HEK293 (cell line): Measurements from ENCODE around the gene SLC6A17.

Experiments
- AEBP2 ChIP-seq: fragments of 450-650 bp; formaldehyde crosslinking; IDR thresholded peaks from 2 replicates; pipeline ENCODE4 v1.5.1; 2016; ENCODE audit warnings: missing biosample characterization, missing genetic modification characterization, borderline replicate concordance
- ELK4 ChIP-seq: IDR thresholded peaks from 2 replicates; pipeline ENCODE4 v1.6.1; 2011; ENCODE audit warnings: mild to moderate bottlenecking, low read depth, low read length, borderline replicate concordance
- HOXA7 ChIP-seq: sonication (generic); formaldehyde crosslinking; IDR thresholded peaks from 2 replicates; pipeline ENCODE4 v1.8.1; 2022; ENCODE audit warnings: missing genetic modification reagents, borderline replicate concordance
- INSM2 ChIP-seq: fragments of 450-650 bp; formaldehyde crosslinking; IDR thresholded peaks from 2 replicates; pipeline ENCODE4 v1.5.1; 2016; ENCODE audit warnings: missing biosample characterization, missing genetic modification characterization
- RBAK ChIP-seq: fragments of 450-650 bp; formaldehyde crosslinking; IDR thresholded peaks from 2 replicates; pipeline ENCODE4 v1.5.1; 2016; ENCODE audit warnings: missing biosample characterization, missing genetic modification characterization
- REST ChIP-seq: fragments of 450-650 bp; formaldehyde crosslinking; IDR thresholded peaks from 2 replicates; pipeline ENCODE4 v1.5.1; 2016; ENCODE audit warnings: missing biosample characterization, missing genetic modification characterization
- ZBTB17 ChIP-seq: fragments of 450-650 bp; formaldehyde crosslinking; IDR thresholded peaks from 2 replicates; pipeline ENCODE4 v1.5.1; 2016; ENCODE audit warnings: missing biosample characterization, missing genetic modification characterization
- ZBTB6 ChIP-seq: fragments of 450-650 bp; formaldehyde crosslinking; IDR thresholded peaks from 2 replicates; pipeline ENCODE4 v1.5.1; 2017; ENCODE audit warnings: missing biosample characterization, missing genetic modification characterization
- ZNF133 ChIP-seq: fragments of 450-650 bp; formaldehyde crosslinking; IDR thresholded peaks from 2 replicates; pipeline ENCODE4 v1.5.1; 2016; ENCODE audit warnings: missing biosample characterization, missing genetic modification characterization
- ZNF2 ChIP-seq: fragments of 450-650 bp; formaldehyde crosslinking; IDR thresholded peaks from 2 replicates; pipeline ENCODE4 v1.5.1; 2016; ENCODE audit warnings: missing biosample characterization, missing genetic modification characterization
- ZNF26 ChIP-seq: fragments of 450-650 bp; formaldehyde crosslinking; IDR thresholded peaks from 2 replicates; pipeline ENCODE4 v1.5.1; 2016; ENCODE audit warnings: missing biosample characterization, missing genetic modification characterization
- ZNF280D ChIP-seq: fragments of 450-650 bp; formaldehyde crosslinking; IDR thresholded peaks from 2 replicates; pipeline ENCODE4 v1.5.1; 2016; ENCODE audit warnings: missing biosample characterization, missing genetic modification characterization
- ZNF664 ChIP-seq: fragments of 450-650 bp; formaldehyde crosslinking; IDR thresholded peaks from 2 replicates; pipeline ENCODE4 v1.5.1; 2016; ENCODE audit warnings: missing biosample characterization, missing genetic modification characterization
- ZNF830 ChIP-seq: fragments of 450-650 bp; IDR thresholded peaks from 2 replicates; pipeline ENCODE4 v1.5.0; 2018; ENCODE audit warnings: missing biosample characterization, missing genetic modification characterization, low read depth, mild to moderate bottlenecking, moderate library complexity
- ZNF843 ChIP-seq: fragments of 450-650 bp; formaldehyde crosslinking; IDR thresholded peaks from 2 replicates; pipeline ENCODE4 v1.5.1; 2016; ENCODE audit warnings: missing biosample characterization, missing genetic modification characterization
- TF ChIP-seq, protein P1 (sequence below): fragments of 450-650 bp; formaldehyde crosslinking; IDR thresholded peaks from 2 replicates; pipeline ENCODE4 v1.5.1; 2016; ENCODE audit warnings: missing biosample characterization, missing genetic modification characterization
- TF ChIP-seq, protein P2 (sequence below): fragments of 450-650 bp; formaldehyde crosslinking; IDR thresholded peaks from 2 replicates; pipeline ENCODE4 v1.5.1; 2016; ENCODE audit warnings: missing biosample characterization, missing genetic modification characterization
- TF ChIP-seq, protein P3 (sequence below): fragments of 450-650 bp; formaldehyde crosslinking; IDR thresholded peaks from 2 replicates; pipeline ENCODE4 v1.5.1; 2017; ENCODE audit warnings: missing biosample characterization, missing genetic modification characterization

The SLC6A17 gene

DNA sequence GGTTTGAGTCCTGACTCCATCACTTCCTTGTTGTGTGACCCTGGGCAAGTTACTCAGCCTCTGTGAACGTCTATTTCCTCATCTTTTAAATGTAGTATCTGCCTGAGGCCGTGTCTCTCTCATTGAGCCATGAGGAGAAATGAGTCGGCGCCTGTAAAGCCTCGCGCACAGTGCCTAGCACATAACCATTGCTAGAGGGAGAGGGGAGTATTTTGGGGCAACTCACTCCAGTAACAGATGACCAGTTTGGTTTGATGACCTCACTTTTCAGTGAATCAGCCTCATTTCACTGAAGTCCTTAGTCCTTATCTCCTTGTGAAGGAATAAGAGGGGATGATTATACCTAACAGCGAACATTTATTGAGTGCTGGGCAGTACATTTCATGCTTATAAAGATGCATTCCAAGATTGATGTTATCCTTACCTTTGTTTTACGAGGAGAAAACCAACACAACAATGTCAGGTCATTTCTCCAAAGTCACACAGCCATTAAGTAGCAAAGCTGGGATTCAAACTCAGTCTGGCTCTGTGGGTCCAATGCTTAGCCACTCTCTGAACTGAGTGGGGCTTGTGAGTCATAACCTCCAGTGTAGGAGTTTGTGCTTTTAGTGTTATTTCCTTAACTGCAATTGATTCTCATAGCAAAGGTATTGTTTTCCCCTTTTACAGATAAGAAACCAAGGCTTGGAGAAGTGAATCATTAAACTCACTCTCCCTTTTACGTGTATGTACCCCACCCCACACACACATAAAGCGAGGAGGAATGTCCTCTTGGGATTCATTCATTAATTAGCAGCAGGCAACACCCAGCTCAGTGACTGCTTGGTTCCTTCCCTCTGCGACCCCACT lies 85.8 kb downstream of the SLC6A17 start (continued):
- TF ChIP-seq REST (tag by site-specific recombination) (no peak), HOXA7 (CRISPR knock-in tag) (no peak), RBAK (tag by site-specific recombination) (no peak), ZNF133 (tag by site-specific recombination) (no peak), ZNF830 (tag by site-specific recombination) (no peak), ZNF843 (peak; percentile 74; the same call in 1 of the 2 replicates), ZNF2 (tag by site-specific recombination) (peak; percentile 36; the same call in 1 of the 2 replicates), ZBTB6 (tag by site-specific recombination) (no peak), INSM2 (tag by site-specific recombination) (0 out of 2 replicates have a peak, but pooled peaks have one; percentile 55), ZBTB17 (tag by site-specific recombination) (0 out of 2 replicates have a peak, but pooled peaks have one; percentile 24), ZNF26 (tag by site-specific recombination) (no peak), ZNF280D (tag by site-specific recombination) (no peak; the same call in 1 of the 2 replicates), AEBP2 (tag by site-specific recombination) (no peak), ZNF664 (tag by site-specific recombination) (no peak), ELK4 (no peak)
- TF ChIP-seq, protein P1, sequence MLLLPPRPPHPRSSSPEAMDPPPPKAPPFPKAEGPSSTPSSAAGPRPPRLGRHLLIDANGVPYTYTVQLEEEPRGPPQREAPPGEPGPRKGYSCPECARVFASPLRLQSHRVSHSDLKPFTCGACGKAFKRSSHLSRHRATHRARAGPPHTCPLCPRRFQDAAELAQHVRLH (tag by site-specific recombination), result 0 out of 2 replicates have a peak, but pooled peaks have one; percentile 24
- TF ChIP-seq, protein P2, sequence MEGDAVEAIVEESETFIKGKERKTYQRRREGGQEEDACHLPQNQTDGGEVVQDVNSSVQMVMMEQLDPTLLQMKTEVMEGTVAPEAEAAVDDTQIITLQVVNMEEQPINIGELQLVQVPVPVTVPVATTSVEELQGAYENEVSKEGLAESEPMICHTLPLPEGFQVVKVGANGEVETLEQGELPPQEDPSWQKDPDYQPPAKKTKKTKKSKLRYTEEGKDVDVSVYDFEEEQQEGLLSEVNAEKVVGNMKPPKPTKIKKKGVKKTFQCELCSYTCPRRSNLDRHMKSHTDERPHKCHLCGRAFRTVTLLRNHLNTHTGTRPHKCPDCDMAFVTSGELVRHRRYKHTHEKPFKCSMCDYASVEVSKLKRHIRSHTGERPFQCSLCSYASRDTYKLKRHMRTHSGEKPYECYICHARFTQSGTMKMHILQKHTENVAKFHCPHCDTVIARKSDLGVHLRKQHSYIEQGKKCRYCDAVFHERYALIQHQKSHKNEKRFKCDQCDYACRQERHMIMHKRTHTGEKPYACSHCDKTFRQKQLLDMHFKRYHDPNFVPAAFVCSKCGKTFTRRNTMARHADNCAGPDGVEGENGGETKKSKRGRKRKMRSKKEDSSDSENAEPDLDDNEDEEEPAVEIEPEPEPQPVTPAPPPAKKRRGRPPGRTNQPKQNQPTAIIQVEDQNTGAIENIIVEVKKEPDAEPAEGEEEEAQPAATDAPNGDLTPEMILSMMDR (tag by site-specific recombination), result no peak
- TF ChIP-seq, protein P3, sequence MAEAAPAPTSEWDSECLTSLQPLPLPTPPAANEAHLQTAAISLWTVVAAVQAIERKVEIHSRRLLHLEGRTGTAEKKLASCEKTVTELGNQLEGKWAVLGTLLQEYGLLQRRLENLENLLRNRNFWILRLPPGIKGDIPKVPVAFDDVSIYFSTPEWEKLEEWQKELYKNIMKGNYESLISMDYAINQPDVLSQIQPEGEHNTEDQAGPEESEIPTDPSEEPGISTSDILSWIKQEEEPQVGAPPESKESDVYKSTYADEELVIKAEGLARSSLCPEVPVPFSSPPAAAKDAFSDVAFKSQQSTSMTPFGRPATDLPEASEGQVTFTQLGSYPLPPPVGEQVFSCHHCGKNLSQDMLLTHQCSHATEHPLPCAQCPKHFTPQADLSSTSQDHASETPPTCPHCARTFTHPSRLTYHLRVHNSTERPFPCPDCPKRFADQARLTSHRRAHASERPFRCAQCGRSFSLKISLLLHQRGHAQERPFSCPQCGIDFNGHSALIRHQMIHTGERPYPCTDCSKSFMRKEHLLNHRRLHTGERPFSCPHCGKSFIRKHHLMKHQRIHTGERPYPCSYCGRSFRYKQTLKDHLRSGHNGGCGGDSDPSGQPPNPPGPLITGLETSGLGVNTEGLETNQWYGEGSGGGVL (tag by site-specific recombination), result peak; percentile 31
